ENCODE data around the gene SCN1A.

- TF ChIP-seq, protein P1, sequence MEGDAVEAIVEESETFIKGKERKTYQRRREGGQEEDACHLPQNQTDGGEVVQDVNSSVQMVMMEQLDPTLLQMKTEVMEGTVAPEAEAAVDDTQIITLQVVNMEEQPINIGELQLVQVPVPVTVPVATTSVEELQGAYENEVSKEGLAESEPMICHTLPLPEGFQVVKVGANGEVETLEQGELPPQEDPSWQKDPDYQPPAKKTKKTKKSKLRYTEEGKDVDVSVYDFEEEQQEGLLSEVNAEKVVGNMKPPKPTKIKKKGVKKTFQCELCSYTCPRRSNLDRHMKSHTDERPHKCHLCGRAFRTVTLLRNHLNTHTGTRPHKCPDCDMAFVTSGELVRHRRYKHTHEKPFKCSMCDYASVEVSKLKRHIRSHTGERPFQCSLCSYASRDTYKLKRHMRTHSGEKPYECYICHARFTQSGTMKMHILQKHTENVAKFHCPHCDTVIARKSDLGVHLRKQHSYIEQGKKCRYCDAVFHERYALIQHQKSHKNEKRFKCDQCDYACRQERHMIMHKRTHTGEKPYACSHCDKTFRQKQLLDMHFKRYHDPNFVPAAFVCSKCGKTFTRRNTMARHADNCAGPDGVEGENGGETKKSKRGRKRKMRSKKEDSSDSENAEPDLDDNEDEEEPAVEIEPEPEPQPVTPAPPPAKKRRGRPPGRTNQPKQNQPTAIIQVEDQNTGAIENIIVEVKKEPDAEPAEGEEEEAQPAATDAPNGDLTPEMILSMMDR (conservative IDR thresholded peaks at IDR 0.05; ENCODE audit: low read length) = no peak
- TF ChIP-seq EZH2phosphoT487 (IDR thresholded peaks at IDR 0.05; ENCODE audit: borderline replicate concordance) = no peak
These were observed 175.7 kb downstream of the SCN1A start for GRCh38 chr2:165952085-165952484.

Data from Loucy (cell line).